ENCODE data around the gene HTT. TPM values are rescaled to one million over a fixed set of nuclear protein-coding genes. Genes with fewer than 3 reads are reported as not detected.

Gene HTT
- total RNA-seq, 1 experiment from 2014 or later = 64.4 TPM

DNA sequence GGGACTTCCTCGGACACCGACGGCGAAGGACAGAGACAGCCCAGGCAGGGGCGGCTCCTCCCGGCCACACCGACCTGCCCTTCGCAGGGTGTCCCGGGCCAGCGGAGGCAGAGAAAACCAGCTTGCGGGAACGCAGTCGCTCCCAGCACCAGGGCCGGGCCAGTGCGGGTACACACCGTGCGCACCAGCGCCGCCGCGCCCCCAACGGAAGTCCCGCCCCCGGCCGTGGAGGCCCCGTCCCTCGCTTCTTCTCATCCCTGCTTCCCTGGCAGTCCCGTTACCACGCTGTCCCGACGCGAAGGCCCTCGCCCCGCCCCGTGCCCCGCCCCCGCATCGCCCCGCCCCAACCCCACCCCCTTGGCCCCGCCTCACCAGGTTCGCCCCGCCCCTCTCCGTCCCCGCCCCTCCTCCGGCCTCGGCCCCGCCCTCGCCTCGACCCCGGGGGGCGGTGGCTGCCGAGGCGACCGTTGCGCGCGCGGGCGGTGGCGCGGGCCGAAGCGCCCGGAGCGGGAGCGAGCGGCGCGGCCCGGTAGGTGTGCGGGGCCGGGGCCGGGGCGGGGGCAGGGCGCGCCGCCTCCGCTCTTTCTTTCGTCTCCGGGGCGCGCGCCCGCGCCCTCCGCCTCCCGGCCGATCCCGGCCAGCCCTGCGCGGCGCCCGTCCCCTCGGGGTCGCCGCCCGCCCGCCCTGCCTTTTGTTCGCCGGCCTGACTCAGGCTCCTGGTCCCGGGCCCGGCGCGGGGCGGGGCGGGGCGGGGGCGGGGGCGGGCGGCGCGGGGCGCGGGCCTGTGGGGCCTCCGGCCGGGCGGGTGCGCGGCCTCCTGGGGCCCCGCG, 218.3 kb downstream of the HTT start, which contains the start of gene RGS12:
Gene RGS12, plus strand, starts transcription at position 451 of the 830 bp plus-strand sequence. CDS start 23,150 bp downstream, outside the sequence.
- WGBS (ENCODE audit: extremely low coverage, insufficient read length, low lambda C conversion rate) = no CpG with 5 or more reads among the region's 121 CpGs
- Histone ChIP-seq H3K18ac (ENCODE audit: insufficient read length, low read depth, low read length) (peak within 1 kb of the TSS; percentile 11), H3K27me3 (ENCODE audit: insufficient read depth, low read length) (no peaks in the 10 kb centered on the region; the same call in 1 of the 2 replicates), H2BK120ac (ENCODE audit: low read depth, low read length, poor library complexity, severe bottlenecking) (no peak within 1 kb of the TSS), H2BK5ac (ENCODE audit: insufficient read length, low read length) (no peak within 1 kb of the TSS), H3K23me2 (ENCODE audit: insufficient read length, low read depth, low read length, poor library complexity, severe bottlenecking) (peaks cover 16% of the 10 kb centered on the region), H3K9ac (ENCODE audit: extremely low read depth, insufficient read length, low read length) (peak within 1 kb of the TSS; percentile 55), H3K79me2 (ENCODE audit: insufficient read depth, low read length) (no peaks in the 10 kb centered on the region), H2BK20ac (ENCODE audit: low read depth, low read length, poor library complexity, severe bottlenecking) (no peak within 1 kb of the TSS), H4K20me1 (ENCODE audit: control insufficient read depth, insufficient read depth, insufficient read length) (no peaks in the 10 kb centered on the region), H2BK12ac (ENCODE audit: insufficient read length, low read depth, low read length) (no peak within 1 kb of the TSS), H4K5ac (ENCODE audit: insufficient read length, low read depth, low read length) (no peak within 1 kb of the TSS), H3K4ac (ENCODE audit: low read depth, low read length) (no peak within 1 kb of the TSS; the same call in 1 of the 2 replicates), H3T11ph (ENCODE audit: low read length) (no peak within 1 kb of the TSS), H3K56ac (ENCODE audit: insufficient read length, low read depth, low read length) (no peak within 1 kb of the TSS), H3K79me1 (ENCODE audit: insufficient read depth, low read depth, low read length, poor library complexity, severe bottlenecking) (no peaks in the 10 kb centered on the region), H3K9me3 (ENCODE audit: control insufficient read depth, low read depth, low read length) (no peaks in the 10 kb centered on the region), H3K4me1 (ENCODE audit: insufficient read depth, low read length) (no peaks in the 10 kb centered on the region), H3K27ac (ENCODE audit: insufficient read length, low read depth, low read length) (no peak within 1 kb of the TSS), H3K23ac (ENCODE audit: insufficient read length, low read depth, low read length) (no peak within 1 kb of the TSS), H3K14ac (ENCODE audit: insufficient read depth, low read length) (peak within 1 kb of the TSS; percentile 62; the same call in 1 of the 2 replicates), H4K91ac (ENCODE audit: insufficient read length, low read depth, low read length) (no peak within 1 kb of the TSS), H2AFZ (ENCODE audit: low read length) (no peak within 1 kb of the TSS), H2AK5ac (ENCODE audit: insufficient read length, low read length) (no peak within 1 kb of the TSS), H2BK15ac (ENCODE audit: low read depth, low read length) (no peak within 1 kb of the TSS; the same call in 1 of the 2 replicates), H3K4me2 (ENCODE audit: insufficient read depth, insufficient read length, low read length) (peak within 1 kb of the TSS; percentile 71), H4K8ac (replicated peaks; ENCODE audit: insufficient read length, low read depth, low read length) (no peak within 1 kb of the TSS)
- no peaks in the 10 kb centered on the region for H3K9me3 Mint-ChIP-seq
- H3K27me3 Mint-ChIP-seq (ENCODE audit: low read depth) = peaks cover 25% of the 10 kb centered on the region
- TF ChIP-seq, protein P1, sequence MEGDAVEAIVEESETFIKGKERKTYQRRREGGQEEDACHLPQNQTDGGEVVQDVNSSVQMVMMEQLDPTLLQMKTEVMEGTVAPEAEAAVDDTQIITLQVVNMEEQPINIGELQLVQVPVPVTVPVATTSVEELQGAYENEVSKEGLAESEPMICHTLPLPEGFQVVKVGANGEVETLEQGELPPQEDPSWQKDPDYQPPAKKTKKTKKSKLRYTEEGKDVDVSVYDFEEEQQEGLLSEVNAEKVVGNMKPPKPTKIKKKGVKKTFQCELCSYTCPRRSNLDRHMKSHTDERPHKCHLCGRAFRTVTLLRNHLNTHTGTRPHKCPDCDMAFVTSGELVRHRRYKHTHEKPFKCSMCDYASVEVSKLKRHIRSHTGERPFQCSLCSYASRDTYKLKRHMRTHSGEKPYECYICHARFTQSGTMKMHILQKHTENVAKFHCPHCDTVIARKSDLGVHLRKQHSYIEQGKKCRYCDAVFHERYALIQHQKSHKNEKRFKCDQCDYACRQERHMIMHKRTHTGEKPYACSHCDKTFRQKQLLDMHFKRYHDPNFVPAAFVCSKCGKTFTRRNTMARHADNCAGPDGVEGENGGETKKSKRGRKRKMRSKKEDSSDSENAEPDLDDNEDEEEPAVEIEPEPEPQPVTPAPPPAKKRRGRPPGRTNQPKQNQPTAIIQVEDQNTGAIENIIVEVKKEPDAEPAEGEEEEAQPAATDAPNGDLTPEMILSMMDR (conservative IDR thresholded peaks at IDR 0.05) = no peak
- H3K27ac Mint-ChIP-seq = peak within 1 kb of the TSS in 2 of 3 experiments; percentile 12 to 78; a peak in 3 of 7 replicates
- peaks cover 27 to 41% of the 10 kb centered on the region in 2 experiments for H3K4me1 Mint-ChIP-seq
- peak; percentile 97 for DNase-seq
- H3K36me3 Mint-ChIP-seq (ENCODE audit: insufficient read depth in 1 of 3, low read depth in 3 of 3) = no peaks in the 10 kb centered on the region; a peak in 1 of 7 replicates
- peak within 1 kb of the TSS; percentile 81 to 88 for H3K4me3 Mint-ChIP-seq

Other genes starting within 250 kb of the HTT start
- 163 and 166 TPM in 2 replicates for gene ADD1, start 230.8 kb upstream of the HTT start, total RNA-seq (2021)
- gene NOP14, start 111.3 kb upstream of the HTT start, total RNA-seq (2021) = 50.1 and 50.3 TPM in 2 replicates
- 4.3 and 4.8 TPM in 2 replicates for gene GRK4, start 111.1 kb upstream of the HTT start, total RNA-seq (2021)
- gene HTT-AS, start 143 bp upstream of the HTT start, total RNA-seq (2021) = not detected in 2 replicates
- 0.83 and 0.86 TPM in 2 replicates for gene MSANTD1, start 174.5 kb downstream of the HTT start, total RNA-seq (2021)
- gene RGS12, start 218.3 kb downstream of the HTT start, total RNA-seq (2021) = 14.0 and 16.9 TPM in 2 replicates